Muscle layer of colon (tissue), 2 donors: ENCODE measurements around the gene ZNF324.
A peak's percentile ranks its signal among the peaks of the same experiment; 100 is the strongest.

Experiments
- H3K27ac ChIP-seq: one replicate; pipeline ENCODE4 v1.7.0; 2013; ENCODE audit warnings: low read depth, mild to moderate bottlenecking, low read length, moderate library complexity
- H3K27me3 ChIP-seq, 2 donors: one replicate each; pipeline ENCODE4 v1.7.0; 2013; ENCODE audit warnings: low read length in 2 of 2, mild to moderate bottlenecking in 2 of 2; ENCODE audit not compliant: insufficient read depth in 2 of 2, control insufficient read depth in 1 of 2
- H3K36me3 ChIP-seq: one replicate; pipeline ENCODE4 v1.7.0; 2013; ENCODE audit warnings: mild to moderate bottlenecking, low read length; ENCODE audit not compliant: insufficient read depth
- H3K4me1 ChIP-seq: one replicate; pipeline ENCODE4 v1.7.0; 2013; ENCODE audit warnings: mild to moderate bottlenecking, low read length; ENCODE audit not compliant: insufficient read depth
- H3K4me3 ChIP-seq, 2 donors: one replicate each; pipeline ENCODE4 v1.7.0; 2013; ENCODE audit warnings: low read length in 2 of 2, low read depth in 1 of 2, mild to moderate bottlenecking in 1 of 2, moderate library complexity in 1 of 2
- H3K9ac ChIP-seq: one replicate; pipeline ENCODE4 v1.7.0; 2013; ENCODE audit warnings: low read length
- H3K9me3 ChIP-seq: one replicate; pipeline ENCODE4 v1.7.0; 2013; ENCODE audit warnings: mild to moderate bottlenecking, low read length
- donor health status: abdominal sarcoma.
- donor health status: Adenocarcinoma of cecum.

Gene ZNF324

DNA sequence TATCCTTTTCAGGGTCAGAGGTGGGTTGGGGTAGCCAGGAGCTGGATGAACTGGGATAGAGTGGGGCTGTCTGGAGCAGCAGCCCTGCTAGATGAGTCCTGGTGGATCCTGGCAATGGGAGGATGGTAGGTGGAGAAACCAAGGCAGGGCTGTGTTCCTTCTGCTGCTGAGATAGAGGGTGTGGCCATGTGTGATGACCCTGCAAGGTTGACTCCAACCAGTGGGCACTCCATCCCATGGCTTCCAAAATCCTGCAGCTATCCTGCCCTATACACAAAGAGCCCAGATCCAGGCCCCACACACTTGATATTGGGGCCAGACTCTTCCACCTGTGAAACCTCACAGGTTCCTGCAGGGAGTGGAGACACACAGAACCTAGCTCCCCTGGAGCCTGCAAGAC lies 6.9 kb downstream of the ZNF324 start:
- Histone ChIP-seq H3K27me3 (no peaks in the 10 kb centered on the region), H3K9me3 (no peaks in the 10 kb centered on the region), H3K36me3 (peaks cover 31% of the 10 kb centered on the region), H3K27ac (no peak overlapping the region), H3K9ac (no peak overlapping the region), H3K4me3 (no peak overlapping the region), H3K4me1 (peaks cover 18% of the 10 kb centered on the region)

DNA sequence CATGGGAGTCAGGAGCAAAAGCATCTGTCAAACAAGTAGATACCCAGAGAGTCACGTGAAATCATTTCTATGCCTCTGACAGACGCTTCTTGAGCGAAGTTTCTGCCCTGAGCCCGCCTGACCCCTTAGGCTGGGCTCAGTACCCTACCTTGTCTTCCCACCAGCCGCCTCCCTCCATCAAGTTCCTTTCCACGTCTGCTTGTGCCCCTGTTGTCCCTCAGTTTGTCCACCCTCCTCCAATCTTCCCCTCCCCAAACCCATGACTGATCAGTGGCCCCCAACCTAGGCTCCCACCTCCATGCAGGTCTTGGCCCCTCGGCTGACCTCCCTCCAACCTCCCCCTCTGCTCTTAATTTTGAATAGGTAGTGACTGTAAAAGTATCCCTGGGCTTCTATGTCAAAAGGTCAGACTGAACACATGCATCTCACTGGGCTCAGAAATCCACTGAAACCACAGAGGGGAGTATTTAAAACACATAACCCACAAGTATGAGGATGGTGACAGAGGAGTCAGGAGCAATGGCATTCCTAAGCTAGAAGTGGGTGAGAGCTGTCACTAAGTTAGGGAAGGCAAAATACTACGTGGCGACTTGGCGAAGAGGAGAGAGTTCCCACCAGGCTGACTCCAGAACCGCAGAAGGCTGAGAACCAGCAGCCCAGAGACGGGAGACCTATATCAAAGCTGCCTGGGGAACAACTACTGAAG lies 7.6 kb downstream of the ZNF324 start:
- Histone ChIP-seq H3K9me3 (no peaks in the 10 kb centered on the region), H3K27ac (no peak overlapping the region), H3K4me3 (no peak overlapping the region), H3K36me3 (peaks cover 29% of the 10 kb centered on the region), H3K4me1 (peaks cover 18% of the 10 kb centered on the region), H3K9ac (no peak overlapping the region), H3K27me3 (no peaks in the 10 kb centered on the region)

DNA sequence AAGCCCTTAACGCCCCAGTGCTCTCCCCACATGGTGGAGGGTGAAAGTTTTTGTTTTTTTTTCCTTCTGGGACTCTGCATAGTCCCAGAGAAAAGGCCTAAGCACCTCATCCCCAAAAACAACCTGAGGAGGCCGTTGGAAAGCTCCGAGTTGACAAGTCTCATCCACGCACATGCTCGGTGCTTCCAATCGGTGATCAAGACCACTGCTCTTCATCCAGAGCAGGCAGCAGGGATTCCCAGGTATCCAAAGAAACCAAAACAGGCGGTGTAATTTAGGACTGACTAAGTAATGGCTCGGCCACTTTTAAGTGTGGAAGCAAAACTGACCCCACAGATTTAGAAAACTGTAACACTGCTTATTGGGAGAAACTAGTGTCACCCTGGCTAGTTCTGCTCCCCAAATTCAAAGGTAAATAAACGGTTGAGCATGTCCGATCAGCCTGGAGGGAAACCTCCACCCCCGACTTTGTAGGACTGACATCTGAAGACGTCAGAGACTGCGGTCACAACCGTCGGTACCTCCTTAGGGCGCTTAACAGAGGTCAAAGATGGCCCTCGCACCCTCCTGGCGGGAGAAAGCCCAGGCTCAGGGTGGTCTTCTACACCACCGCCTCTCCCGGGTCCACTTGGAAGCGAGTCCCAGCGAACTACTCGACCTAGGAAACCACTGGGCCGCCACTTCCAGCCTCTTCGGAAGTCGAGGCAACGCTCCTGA lies 8.3 kb downstream of the ZNF324 start:
- H3K36me3 ChIP-seq = peaks cover 23% of the 10 kb centered on the region
- H3K4me3 ChIP-seq = peak overlapping the region; percentile 39 to 88
- H3K9ac ChIP-seq = peak overlapping the region; percentile 63
- no peaks in the 10 kb centered on the region for H3K27me3 ChIP-seq
- H3K4me1 ChIP-seq = peaks cover 18% of the 10 kb centered on the region
- H3K9me3 ChIP-seq = no peaks in the 10 kb centered on the region
- peak overlapping the region; percentile 53 for H3K27ac ChIP-seq

DNA sequence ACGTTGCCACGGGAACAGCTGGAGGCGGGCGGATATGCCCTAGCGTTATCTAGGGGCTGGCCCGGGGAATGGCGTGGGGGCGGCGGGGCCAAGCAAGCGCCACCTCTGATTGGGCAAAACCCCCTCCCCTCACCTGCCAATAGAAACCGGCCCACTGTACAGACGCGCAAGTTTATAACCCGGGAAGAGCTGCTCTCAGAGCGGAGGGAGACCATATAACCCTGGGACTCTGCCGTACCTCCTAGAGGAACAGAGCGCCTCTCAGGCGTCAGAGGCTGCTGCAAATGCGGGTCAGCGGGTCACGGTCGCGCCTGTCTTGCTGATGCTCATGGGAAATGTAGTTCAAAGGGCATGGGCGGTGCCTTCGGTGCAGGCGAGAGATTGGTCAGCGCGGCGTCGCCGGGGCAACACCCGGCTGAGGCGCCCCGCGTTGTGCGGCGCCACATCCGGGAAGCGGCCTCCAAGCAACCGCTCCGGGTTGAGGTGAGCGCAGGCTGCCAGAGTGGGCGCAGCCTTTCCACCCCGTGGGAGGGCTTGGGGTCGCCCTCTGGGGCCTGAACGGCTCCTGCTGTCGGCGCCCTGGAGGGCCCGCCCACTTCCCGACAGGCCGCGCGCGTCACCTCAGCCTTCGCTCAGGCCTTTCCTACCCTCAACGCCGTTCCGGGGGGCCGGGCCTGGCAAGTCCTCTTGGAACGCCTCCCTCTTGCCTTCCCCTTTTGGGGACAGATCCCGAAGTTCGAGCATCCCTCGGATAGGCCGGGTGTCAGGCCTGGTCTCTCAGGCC lies 9.0 kb downstream of the ZNF324 start, which contains the start of gene ZNF446:
Gene ZNF446, plus strand, starts transcription at position 639 of the 784 bp plus-strand sequence. CDS start 867 bp downstream, outside the sequence.
- H3K36me3 ChIP-seq = peaks cover 28% of the 10 kb centered on the region
- H3K27me3 ChIP-seq = no peaks in the 10 kb centered on the region
- H3K4me1 ChIP-seq = peaks cover 18% of the 10 kb centered on the region
- H3K9ac ChIP-seq = peak within 1 kb of the TSS; percentile 63
- H3K4me3 ChIP-seq = peak within 1 kb of the TSS; percentile 39 to 88
- H3K9me3 ChIP-seq = no peaks in the 10 kb centered on the region
- H3K27ac ChIP-seq = peak within 1 kb of the TSS; percentile 53

DNA sequence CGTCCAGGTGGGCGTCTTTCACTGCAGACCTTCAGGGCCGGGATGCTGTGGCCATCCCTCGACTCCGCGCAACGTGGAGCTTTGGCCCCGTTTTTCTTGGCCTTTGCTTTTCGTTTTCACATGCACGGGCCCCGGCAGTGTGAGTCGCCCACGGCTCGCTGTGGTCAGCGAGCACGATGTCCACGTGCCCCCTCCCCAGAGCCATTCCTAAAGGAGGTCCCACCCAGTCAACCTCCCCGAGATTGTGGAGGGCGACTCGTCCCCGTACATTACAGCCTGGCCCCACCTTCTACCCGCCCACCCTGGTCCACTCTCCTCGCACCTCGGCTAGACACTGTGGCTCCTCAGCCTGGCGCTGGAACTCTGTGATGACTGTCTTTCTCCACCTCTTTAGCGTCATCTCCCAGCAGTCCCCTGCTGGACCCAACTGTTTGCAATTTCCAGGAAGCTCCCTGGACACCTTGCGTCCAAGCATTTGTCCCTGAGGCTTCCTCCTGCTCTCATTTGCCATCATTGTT lies 9.7 kb downstream of the ZNF324 start:
- peak overlapping the region; percentile 53 for H3K27ac ChIP-seq
- peaks cover 18% of the 10 kb centered on the region for H3K4me1 ChIP-seq
- H3K36me3 ChIP-seq = peaks cover 32% of the 10 kb centered on the region

DNA sequence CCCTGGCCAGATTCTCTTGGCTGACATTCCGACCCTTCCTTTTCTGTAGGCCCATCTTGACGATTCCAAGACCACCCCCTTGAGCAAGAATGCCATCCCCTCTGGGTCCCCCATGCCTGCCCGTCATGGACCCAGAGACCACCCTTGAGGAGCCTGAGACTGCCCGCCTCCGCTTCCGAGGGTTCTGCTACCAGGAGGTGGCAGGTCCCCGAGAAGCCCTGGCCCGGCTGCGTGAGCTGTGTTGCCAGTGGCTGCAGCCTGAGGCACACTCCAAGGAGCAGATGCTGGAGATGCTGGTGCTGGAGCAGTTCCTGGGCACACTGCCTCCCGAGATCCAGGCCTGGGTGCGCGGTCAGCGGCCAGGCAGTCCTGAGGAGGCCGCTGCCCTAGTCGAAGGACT lies 10.2 kb downstream of the ZNF324 start:
- Histone ChIP-seq H3K4me3 (peak overlapping the region in 1 of 2 donors; percentile 88), H3K9ac (peak overlapping the region; percentile 63), H3K36me3 (peaks cover 27% of the 10 kb centered on the region), H3K9me3 (no peaks in the 10 kb centered on the region), H3K27me3 (no peaks in the 10 kb centered on the region), H3K27ac (peak overlapping the region; percentile 53), H3K4me1 (peaks cover 18% of the 10 kb centered on the region)

More for the DNA sequence above, 9.7 kb downstream of the ZNF324 start:
- Histone ChIP-seq H3K9me3 (no peaks in the 10 kb centered on the region), H3K4me3 (peak overlapping the region; percentile 39 to 88), H3K9ac (peak overlapping the region; percentile 63), H3K27me3 (no peaks in the 10 kb centered on the region)

DNA sequence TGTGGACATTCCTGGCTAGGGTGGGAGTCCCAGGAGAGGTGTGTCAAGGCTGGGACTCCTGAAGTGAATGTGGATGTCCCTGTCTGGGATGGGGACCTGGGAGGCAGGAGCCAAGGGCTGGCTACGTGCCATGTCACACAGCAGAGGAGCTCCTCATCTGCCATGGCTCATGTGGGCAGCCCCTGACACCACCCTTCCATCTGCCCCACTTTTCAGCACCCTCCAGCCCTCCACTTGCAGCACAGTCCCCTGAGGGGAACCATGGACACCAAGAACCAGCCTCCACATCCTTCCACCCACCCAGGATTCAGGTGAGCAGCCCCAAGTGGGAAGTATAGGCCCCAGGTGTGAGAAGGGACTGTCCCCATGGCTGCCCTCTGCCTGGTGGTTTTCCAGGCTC lies 11.0 kb downstream of the ZNF324 start:
- H3K4me1 ChIP-seq = peaks cover 18% of the 10 kb centered on the region
- peaks cover 20% of the 10 kb centered on the region for H3K36me3 ChIP-seq
- H3K27ac ChIP-seq = no peak overlapping the region
- H3K9me3 ChIP-seq = no peaks in the 10 kb centered on the region
- H3K9ac ChIP-seq = no peak overlapping the region
- no peak overlapping the region for H3K4me3 ChIP-seq
- H3K27me3 ChIP-seq = no peaks in the 10 kb centered on the region

DNA sequence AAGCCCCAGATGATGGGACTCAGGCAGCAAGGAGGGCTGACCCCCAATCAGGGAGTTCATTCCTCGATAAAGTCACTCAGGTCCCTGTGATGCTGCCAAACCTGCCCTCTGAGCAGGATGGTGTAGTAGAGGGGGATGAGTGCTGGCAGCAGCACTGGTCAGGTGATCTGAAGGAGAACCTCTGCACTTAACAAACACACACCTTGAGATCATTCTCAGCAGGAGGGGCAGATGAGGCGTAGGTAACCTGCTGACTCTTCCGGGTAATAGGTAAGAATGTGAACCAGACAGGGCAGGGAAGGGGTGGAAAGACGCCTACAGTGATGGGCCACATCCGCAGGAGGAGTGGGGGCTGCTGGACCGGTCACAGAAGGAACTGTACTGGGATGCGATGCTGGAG lies 12.4 kb downstream of the ZNF324 start:
- Histone ChIP-seq H3K4me3 (no peak overlapping the region), H3K36me3 (peaks cover 16% of the 10 kb centered on the region), H3K9ac (no peak overlapping the region)

DNA sequence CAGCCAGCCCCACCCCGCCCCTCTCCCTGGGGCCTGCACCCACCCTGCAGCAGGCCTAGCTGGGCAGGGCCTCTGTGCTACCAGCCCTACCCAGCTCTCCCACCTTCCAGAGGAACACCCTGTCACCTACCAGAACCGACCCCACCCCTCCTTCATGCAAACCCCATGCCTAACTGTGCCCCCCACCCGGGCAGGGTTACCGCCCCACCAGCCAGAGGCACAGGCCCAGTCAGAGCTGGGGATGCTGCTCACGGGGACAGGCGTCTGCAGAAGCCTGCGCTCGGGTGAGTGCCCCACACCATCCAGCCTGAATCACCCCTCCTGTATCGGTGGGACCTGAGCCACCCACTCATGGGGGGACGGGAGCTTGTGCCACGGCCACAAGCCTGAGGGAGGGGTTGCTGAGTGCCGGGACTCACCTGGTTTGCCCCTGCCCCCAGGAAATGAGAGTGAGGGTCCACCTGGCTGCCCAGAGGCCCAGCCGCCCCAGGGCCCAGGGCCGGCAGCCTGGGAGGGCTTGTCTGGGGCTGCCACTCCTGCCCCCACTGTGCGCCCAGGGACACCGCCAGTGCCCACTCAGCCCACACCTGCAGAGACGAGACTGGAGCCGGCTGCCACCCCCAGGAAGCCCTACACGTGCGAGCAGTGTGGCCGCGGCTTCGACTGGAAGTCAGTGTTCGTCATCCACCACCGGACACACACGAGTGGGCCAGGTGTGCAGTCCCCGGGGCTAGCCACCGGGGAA lies 13.0 kb downstream of the ZNF324 start:
- peaks cover 16% of the 10 kb centered on the region for H3K36me3 ChIP-seq
- H3K9ac ChIP-seq = no peak overlapping the region
- no peak overlapping the region for H3K27ac ChIP-seq
- H3K4me1 ChIP-seq = peaks cover 16% of the 10 kb centered on the region
- H3K27me3 ChIP-seq = no peaks in the 10 kb centered on the region
- no peaks in the 10 kb centered on the region for H3K9me3 ChIP-seq
- H3K4me3 ChIP-seq = no peak overlapping the region

More for the DNA sequence above, 12.4 kb downstream of the ZNF324 start:
- Histone ChIP-seq H3K4me1 (peaks cover 18% of the 10 kb centered on the region), H3K27ac (no peak overlapping the region), H3K9me3 (no peaks in the 10 kb centered on the region), H3K27me3 (no peaks in the 10 kb centered on the region)

DNA sequence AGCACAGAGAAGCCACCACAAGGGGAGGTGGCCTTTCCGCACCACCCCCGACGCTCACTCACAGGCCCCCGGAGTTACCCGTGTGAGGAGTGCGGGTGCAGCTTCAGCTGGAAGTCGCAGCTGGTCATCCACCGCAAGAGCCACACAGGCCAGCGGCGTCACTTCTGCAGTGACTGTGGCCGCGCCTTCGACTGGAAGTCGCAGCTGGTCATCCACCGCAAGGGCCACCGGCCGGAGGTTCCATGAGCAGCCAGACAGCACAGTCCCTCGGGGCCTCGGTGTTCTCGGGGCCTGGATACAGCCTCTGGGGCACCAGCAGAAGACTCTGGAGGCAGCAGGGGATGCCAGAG lies 13.6 kb downstream of the ZNF324 start:
- Histone ChIP-seq H3K4me1 (peaks cover 11% of the 10 kb centered on the region), H3K4me3 (no peak overlapping the region), H3K36me3 (peaks cover 16% of the 10 kb centered on the region), H3K27ac (no peak overlapping the region), H3K27me3 (no peaks in the 10 kb centered on the region), H3K9ac (no peak overlapping the region), H3K9me3 (no peaks in the 10 kb centered on the region)
